Spleen (tissue), 11 donors: ENCODE results near the gene NUP155. TPM values are rescaled to one million over a fixed set of nuclear protein-coding genes. Genes with fewer than 3 reads are reported as not detected.
"Not testable (repeated sequence)": the region's sequence is repeated elsewhere in the genome, so short reads cannot be mapped to it uniquely, and the experiment has no call there.

ENCODE experiments used
- DNase-seq: peaks from one replicate; pipeline ENCODE4 v3.0.0-alpha.2; 2020
- H3K27ac ChIP-seq, 8 donors: fragments of 200-600 bp; sonication (generic) in 7 of 8; 1 replicate in 4 of 8; 2 replicates in 4 of 8; pipeline versions ENCODE4 v1.5.0 to v1.8.0; 2016 to 2021; ENCODE audit warnings: inconsistent platforms in 4 of 8, mild to moderate bottlenecking in 4 of 8, moderate library complexity in 1 of 8
- H3K27me3 ChIP-seq, 7 donors: fragments of 200-600 bp; sonication (generic) in 6 of 7; replicated peaks in 1 of 7; 1 replicate in 4 of 7; 2 replicates in 3 of 7; pipeline versions ENCODE4 v1.5.0 to v1.8.0; 2016 to 2021; ENCODE audit warnings: inconsistent platforms in 3 of 7, mild to moderate bottlenecking in 1 of 7
- H3K36me3 ChIP-seq, 6 donors: fragments of 200-600 bp; sonication (generic) in 5 of 6; 1 replicate in 4 of 6; 2 replicates in 2 of 6; pipeline versions ENCODE4 v1.5.0 to v1.8.0; 2016 to 2021; ENCODE audit warnings: inconsistent platforms in 2 of 6
- H3K4me1 ChIP-seq, 6 donors: fragments of 200-600 bp; sonication (generic) in 5 of 6; 1 replicate in 3 of 6; 2 replicates in 3 of 6; pipeline versions ENCODE4 v1.5.0 to v1.8.0; 2016 to 2021; ENCODE audit warnings: inconsistent platforms in 3 of 6
- H3K4me3 ChIP-seq, 8 donors: fragments of 200-600 bp; sonication (generic) in 7 of 8; 1 replicate in 4 of 8; 2 replicates in 4 of 8; pipeline versions ENCODE4 v1.5.0 to v1.8.0; 2016 to 2021; ENCODE audit warnings: inconsistent platforms in 4 of 8, mild to moderate bottlenecking in 4 of 8, moderate library complexity in 2 of 8
- H3K9me3 ChIP-seq, 8 donors: fragments of 200-600 bp; sonication (generic) in 7 of 8; 1 replicate in 4 of 8; 2 replicates in 4 of 8; pipeline versions ENCODE4 v1.5.0 to v1.8.0; 2016 to 2021; ENCODE audit warnings: inconsistent platforms in 4 of 8
- POLR2A ChIP-seq, 3 donors: fragments of 450-650 bp; IDR thresholded peaks; one replicate each; pipeline ENCODE4 v1.5.1; 2017; ENCODE audit warnings: antibody characterized with exemption in 3 of 3, mild to moderate bottlenecking in 1 of 3
- POLR2AphosphoS5 ChIP-seq, 3 donors: sonication (generic); formaldehyde crosslinking; IDR thresholded peaks; one replicate each; pipeline ENCODE4 v1.5.1; 2017; ENCODE audit warnings: antibody characterized with exemption in 3 of 3
- WGBS, 5 donors: extraction: QIAGEN DNeasy Blood & Tissue Kit in 3 of 5; methylation state at CpG; one replicate each; pipeline versions ENCODE4 v1.1.5 to v1.1.7; 2013 to 2018; 5-methylcytosine and 5-hydroxymethylcytosine counted together
- intact Hi-C: fragments of 100-400 bp; cut with DNase I; formaldehyde crosslinking; loops from one replicate; pipeline ENCODE4 v1.15.0; 2023; ENCODE audit warnings: low total_unique reads
- polyA plus RNA-seq, 3 donors: library from polyadenylated mRNA; stranded (reverse); fragments of 200-250 nt; gene quantifications; one replicate each; pipeline ENCODE4 v1.2.1, GENCODE V29; 2013
- total RNA-seq, 7 donors: library from RNA; depleted of rRNA in 3 of 7; stranded (reverse); fragments of >200 nt in 3 of 7; fragmentation: NEBNext Ultra II Directional in 4 of 7; extraction: Animal tissue kit (Norgen Biotek cat#: 25700) in 4 of 7; gene quantifications; one replicate each; pipeline versions ENCODE4 v1.1.0 to v1.2.1, GENCODE V29; 2016 to 2021
- TF ChIP-seq, protein P1 (sequence below), 11 experiments: fragments of 200-600 bp in 7 of 11; fragments of 450-650 bp in 4 of 11; sonication (generic) in 4 of 11; IDR thresholded peaks in 8 of 11; conservative IDR thresholded peaks in 3 of 11; 1 replicate in 7 of 11; 2 replicates in 4 of 11; pipeline versions ENCODE4 v1.4.0 to v1.8.0; 2016 to 2021; ENCODE audit warnings: antibody characterized with exemption in 11 of 11, inconsistent platforms in 4 of 11, mild to moderate bottlenecking in 1 of 11
- donor health status: healthy with polysubstance abuse.
- donor health status: DM: no; HTN: no; CAD: no; lungs with moderate emphysema.
- donor health status: DM: no; HTN: no; CAD: no.
- donor health status: Bipolar disorder and iron deficiency.
- donor health status: healthy.
- donor health status: DM: no; HTN: no; CAD: no.
- donor health status: DM: yes; HTN: yes; CAD: no.

NUP155 gene
- total and polyA plus RNA-seq, 10 donors = 2.9 to 28.8 (median 23.8) TPM

DNA sequence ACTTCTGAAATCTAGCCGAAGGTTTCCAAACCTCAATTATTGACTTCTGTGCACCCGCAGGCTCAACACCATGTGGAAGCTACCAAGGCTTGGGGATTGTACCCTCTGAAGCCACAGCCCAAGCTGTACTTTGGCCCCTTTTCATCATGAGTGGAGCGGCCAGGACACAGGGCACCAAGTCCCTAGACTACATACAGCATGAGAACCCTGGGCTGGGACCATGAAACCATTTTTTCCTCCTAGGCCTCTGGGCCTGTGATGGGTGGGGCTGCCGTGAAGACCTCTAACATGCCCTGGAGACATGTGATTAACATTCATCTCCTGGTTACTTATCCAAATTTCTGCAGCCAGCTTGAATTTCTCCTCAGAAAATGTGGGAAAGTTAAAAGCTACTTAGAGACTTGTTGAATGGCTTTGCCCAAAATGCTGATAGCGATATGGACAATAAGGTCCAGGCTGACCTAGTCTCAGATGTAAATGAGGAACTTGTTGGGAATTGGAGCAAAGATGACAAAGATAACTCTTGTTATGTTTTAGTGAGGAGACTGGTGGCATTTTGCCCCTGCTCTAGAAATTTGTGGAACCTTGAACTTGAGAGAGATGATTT, 87.6 kb downstream of the NUP155 start:
- TF ChIP-seq POLR2A (IDR thresholded peaks at IDR 0.05) (no peak), POLR2AphosphoS5 (IDR thresholded peaks at IDR 0.05) (no peak)
- TF ChIP-seq, protein P1, sequence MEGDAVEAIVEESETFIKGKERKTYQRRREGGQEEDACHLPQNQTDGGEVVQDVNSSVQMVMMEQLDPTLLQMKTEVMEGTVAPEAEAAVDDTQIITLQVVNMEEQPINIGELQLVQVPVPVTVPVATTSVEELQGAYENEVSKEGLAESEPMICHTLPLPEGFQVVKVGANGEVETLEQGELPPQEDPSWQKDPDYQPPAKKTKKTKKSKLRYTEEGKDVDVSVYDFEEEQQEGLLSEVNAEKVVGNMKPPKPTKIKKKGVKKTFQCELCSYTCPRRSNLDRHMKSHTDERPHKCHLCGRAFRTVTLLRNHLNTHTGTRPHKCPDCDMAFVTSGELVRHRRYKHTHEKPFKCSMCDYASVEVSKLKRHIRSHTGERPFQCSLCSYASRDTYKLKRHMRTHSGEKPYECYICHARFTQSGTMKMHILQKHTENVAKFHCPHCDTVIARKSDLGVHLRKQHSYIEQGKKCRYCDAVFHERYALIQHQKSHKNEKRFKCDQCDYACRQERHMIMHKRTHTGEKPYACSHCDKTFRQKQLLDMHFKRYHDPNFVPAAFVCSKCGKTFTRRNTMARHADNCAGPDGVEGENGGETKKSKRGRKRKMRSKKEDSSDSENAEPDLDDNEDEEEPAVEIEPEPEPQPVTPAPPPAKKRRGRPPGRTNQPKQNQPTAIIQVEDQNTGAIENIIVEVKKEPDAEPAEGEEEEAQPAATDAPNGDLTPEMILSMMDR (IDR thresholded peaks at IDR 0.05 in 8 of 11, conservative IDR thresholded peaks at IDR 0.05 in 3 of 11) = no peak
- no peaks in the 10 kb centered on the region for H3K4me1 ChIP-seq
- intact Hi-C loops = no loop called here
- WGBS, 5 donors = 91 to 98% (median 97%) methylated on average over 5 of the region's 5 CpGs
- H3K27ac ChIP-seq = no peak overlapping the region
- H3K9me3 ChIP-seq = peaks cover 0 to 61% (median 38%) of the 10 kb centered on the region in 8 donors
- H3K36me3 ChIP-seq = no peaks in the 10 kb centered on the region
- no peak for DNase-seq
- no peaks in the 10 kb centered on the region for H3K27me3 ChIP-seq
- no peak overlapping the region for H3K4me3 ChIP-seq

DNA sequence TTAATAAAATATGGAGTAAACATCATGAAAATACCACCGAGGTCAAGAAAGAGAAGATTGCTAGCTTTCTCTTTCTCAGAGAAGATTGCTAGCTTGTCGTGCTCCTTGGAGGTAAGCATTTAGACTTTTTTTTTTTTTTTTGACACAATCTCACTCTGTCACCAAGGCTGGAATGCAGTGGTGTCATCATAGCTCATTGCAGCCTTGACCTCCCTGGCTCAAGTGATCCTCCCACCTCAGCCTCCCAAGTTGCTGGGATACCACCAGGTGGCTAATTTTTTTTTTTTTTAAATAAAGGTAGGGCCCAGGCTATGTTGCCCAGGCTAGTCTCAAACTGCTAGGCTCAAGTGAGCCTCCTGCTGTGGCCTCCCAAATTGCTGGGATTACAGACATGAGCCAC, 95.4 kb downstream of the NUP155 start:
- DNase-seq = no peak
- H3K9me3 ChIP-seq = peaks cover 0 to 25% (median 20%) of the 10 kb centered on the region in 8 donors
- H3K4me3 ChIP-seq = no peak overlapping the region
- intact Hi-C loops = no loop called here
- TF ChIP-seq POLR2A (IDR thresholded peaks at IDR 0.05) = no peak
- TF ChIP-seq, protein P1 (IDR thresholded peaks at IDR 0.05 in 8 of 11, conservative IDR thresholded peaks at IDR 0.05 in 3 of 11) = no peak
- no peak for TF ChIP-seq POLR2AphosphoS5 (IDR thresholded peaks at IDR 0.05)
- no peaks in the 10 kb centered on the region for H3K27me3 ChIP-seq
- H3K36me3 ChIP-seq = no peaks in the 10 kb centered on the region
- WGBS, 5 donors = 85 to 95% (median 91%) methylated on average over 2 of the region's 2 CpGs
- no peaks in the 10 kb centered on the region for H3K4me1 ChIP-seq
- no peak overlapping the region for H3K27ac ChIP-seq

DNA sequence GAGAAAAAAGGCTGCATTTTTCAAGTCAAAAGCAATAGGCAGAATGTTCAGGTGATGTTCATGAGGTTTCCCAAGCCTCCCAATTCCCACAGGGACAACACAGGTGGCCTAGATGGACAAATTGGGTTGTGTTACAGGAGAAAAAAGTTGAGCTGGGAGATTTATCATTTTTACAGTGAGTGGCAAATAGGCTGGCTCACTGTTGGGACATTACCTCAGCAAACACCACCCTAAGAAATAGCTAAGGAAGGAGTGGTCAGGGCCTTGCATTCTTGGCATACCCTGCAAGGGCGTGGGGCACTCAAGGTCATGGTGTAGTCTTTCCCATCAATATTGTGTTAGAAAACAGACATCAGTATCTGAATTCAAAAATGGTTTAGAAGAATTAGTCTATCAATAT, 98.4 kb downstream of the NUP155 start:
- H3K36me3 ChIP-seq = no peaks in the 10 kb centered on the region
- WGBS, 5 donors = 61 to 88% (median 74%) methylated on average over 1 of the region's 1 CpG
- H3K27ac ChIP-seq = no peak overlapping the region
- H3K9me3 ChIP-seq = peaks cover 0 to 24% (median 17%) of the 10 kb centered on the region in 8 donors
- H3K27me3 ChIP-seq = no peaks in the 10 kb centered on the region
- TF ChIP-seq, protein P1 (IDR thresholded peaks at IDR 0.05 in 8 of 11, conservative IDR thresholded peaks at IDR 0.05 in 3 of 11) = no peak
- TF ChIP-seq POLR2A (IDR thresholded peaks at IDR 0.05) (no peak), POLR2AphosphoS5 (IDR thresholded peaks at IDR 0.05) (no peak)
- no peaks in the 10 kb centered on the region for H3K4me1 ChIP-seq
- DNase-seq = no peak
- intact Hi-C loops = no loop called here
- H3K4me3 ChIP-seq = no peak overlapping the region

- DNase-seq, H3K4me3 ChIP-seq, H3K27me3 ChIP-seq, H3K36me3 ChIP-seq, H3K27ac ChIP-seq, H3K4me1 ChIP-seq, intact Hi-C loops: not testable (repeated sequence)
- H3K9me3 ChIP-seq = peaks cover 0 to 24% (median 17%) of the 10 kb centered on the region in 8 donors
These were observed 102.8 kb downstream of the NUP155 start for GRCh38 chr5:37268100-37268499.
